Fibroblast of skin of left biceps (primary cell): Measurements from ENCODE around the gene DERA.
A peak's percentile ranks its signal among the peaks of the same experiment; 100 is the strongest.
"Not testable (repeated sequence)": the region's sequence is repeated elsewhere in the genome, so short reads cannot be mapped to it uniquely, and the experiment has no call there.

Experiments
- DNase-seq, 2 experiments: peaks; one replicate each; pipeline ENCODE4 v3.0.0-alpha.2; 2013; ENCODE audit warnings: low read depth in 2 of 2

Gene DERA

DNA sequence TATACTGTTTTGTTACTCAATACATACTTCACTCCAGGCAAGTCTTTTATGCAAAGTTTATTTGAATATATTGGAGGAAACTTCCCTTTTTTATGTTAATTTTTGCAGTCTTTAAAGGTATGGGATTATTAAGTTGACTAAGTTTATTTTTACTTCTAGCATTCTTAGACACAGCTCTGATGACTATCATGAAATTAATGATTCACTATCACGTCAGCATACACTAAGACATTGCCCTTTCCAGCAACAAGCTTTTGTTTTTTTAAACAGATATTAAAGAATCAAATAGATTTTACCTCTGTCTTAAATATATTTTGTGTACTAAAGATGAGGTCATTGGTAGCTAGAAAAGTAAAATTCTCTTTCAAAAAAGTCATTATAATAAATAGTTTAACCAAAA is 52.1 kb downstream of the DERA start:
- DNase-seq: no peak

DNA sequence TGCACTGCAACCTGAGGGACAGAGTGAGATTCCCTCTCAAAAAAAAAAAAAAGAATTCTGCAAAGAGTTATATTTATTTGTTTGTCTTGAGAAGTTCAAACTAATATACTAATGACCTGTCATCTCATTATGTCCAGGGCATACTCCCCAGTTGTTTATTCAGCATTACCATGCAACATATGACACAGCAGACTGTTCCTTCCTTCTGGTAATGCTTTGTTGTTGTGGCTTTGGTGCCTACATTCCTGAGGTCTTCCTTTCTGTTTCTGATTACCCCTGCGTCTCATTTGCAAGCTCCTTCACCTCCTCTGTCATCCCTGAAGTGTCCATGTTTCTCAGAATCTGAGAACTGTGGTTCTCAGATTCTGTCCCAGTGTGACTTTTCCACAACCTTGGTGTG is 55.3 kb downstream of the DERA start:
- DNase-seq: peak in 1 of 2 experiments; percentile 20

DNA sequence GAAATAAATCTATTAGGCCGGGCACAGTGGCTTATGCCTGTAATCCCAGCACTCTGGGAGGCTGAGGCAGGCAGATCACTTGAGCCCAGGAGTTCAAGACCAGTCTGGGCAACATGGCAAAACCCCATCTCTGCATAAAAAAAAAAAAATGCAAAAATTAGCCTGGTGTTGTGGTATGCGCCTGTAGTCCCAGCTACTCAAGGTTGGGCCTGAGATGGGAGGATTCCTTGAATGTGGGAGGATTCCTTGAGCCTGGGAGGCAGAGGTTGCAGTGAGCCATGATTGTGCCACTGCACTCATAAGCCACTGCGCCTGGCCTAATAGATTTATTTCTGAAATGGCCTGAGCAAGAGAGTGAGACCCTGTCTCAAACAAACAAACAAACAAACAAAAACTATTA is 55.9 kb downstream of the DERA start:
- not testable (repeated sequence) for DNase-seq

GRCh38 chr12:15971211-15971610 is 60.1 kb downstream of the DERA start:
- no peak for DNase-seq

- DNase-seq: no peak
Observed at GRCh38 chr12:15972894-15973293, 61.8 kb downstream of the DERA start.

- DNase-seq: no peak
Observed at GRCh38 chr12:15977999-15978951, 67.1 kb downstream of the DERA start.

DNA sequence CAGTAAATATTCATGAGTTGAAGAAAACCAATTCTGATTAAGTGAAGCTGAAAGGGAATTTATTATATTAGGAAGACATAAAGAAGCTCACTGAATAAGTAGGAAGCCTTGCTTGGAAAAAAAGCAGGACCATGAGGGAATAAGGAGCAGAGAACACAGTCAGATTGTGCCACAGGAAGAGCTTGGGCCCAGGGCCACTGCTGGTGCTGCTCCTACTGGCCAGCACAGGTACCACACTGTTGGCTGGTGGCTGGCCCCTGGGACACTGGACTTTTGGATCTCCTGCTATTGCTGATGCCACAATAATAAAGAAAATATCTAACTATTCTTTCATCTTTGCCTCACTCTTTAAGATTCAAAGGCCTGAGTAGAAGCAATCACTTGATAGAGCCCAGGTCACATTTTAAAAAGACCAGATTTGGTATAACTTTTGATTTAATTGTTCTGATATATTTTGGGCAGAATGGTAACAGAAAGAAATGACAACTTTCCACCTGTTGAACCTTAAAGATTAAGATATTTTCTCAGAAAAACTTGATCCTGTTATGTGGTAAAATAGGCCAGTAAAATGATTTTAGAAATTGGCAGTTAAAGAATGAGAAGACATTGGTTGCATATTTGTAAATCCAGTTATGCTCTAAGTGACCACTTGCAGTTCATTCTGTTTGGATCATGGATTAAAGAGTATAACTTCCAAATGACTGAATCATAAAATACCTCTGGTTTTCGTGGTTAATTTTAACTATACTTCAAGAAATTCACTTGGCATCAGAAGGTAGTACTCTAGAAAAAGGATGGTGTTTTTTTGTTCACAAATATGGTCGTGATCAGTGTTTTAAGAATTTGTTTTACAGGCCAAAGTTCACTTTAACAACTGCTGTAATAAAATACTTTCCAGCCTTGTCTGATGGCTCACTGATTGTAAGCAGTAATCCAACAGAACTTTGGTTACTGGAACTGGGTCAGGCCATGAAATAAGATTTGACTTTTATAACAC is 68.3 kb downstream of the DERA start:
- DNase-seq: peak; percentile 86 to 92

DNA sequence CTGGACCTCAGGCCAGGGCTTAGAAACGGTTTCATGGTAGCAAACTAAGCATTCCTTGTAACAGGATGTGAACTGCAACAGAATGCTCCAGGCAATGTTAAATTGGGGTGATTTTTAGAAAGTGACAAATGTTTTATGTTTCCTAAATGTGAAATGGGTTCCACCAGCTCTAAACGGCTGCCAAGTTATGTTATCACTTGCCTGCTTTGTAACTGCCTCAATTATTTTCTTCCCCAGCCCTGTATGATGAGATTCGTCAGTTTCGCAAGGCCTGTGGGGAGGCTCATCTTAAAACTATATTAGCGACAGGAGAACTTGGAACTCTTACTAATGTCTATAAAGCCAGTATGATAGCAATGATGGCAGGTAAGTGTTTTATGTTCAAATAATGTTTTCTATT is 70.9 kb downstream of the DERA start:
- DNase-seq: no peak

DNA sequence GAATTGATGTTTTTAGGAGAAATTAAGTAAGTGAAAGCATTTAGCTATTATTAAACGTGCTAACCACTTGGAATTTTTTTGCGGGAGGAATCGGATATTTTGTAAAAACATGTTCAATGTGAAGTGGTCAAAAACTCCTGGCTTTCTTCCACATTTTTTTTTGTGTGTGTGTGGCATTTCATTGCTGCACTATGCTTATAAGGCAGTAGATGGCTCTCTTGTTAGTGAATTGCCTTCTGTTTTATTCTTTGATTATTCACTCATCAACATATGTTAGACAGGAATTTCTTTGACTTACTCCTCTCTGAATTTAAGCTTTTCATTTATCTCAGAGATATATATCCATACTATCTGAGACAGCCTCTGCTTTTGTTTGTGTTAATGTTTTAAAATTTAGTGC is 71.3 kb downstream of the DERA start:
- DNase-seq: no peak

DNA sequence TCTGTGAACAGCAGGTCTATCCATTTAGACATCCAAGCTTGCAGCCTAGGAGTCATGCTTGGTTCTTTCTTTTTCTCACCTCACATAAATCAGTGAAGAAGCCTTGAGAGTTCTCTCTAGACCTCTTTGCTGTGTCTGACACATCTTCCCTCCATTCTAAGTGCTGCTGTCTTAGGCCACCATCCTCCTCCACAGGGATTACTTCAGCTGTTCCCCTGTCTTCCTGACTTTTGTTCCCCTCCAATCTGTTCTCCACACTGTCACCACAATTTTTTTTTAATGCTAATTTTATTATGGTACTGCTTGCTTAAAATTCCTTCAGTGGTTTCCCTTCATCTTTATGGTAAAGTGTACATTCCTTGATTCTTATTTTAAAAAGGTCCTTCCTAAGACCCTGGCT is 71.8 kb downstream of the DERA start:
- DNase-seq: no peak

DNA sequence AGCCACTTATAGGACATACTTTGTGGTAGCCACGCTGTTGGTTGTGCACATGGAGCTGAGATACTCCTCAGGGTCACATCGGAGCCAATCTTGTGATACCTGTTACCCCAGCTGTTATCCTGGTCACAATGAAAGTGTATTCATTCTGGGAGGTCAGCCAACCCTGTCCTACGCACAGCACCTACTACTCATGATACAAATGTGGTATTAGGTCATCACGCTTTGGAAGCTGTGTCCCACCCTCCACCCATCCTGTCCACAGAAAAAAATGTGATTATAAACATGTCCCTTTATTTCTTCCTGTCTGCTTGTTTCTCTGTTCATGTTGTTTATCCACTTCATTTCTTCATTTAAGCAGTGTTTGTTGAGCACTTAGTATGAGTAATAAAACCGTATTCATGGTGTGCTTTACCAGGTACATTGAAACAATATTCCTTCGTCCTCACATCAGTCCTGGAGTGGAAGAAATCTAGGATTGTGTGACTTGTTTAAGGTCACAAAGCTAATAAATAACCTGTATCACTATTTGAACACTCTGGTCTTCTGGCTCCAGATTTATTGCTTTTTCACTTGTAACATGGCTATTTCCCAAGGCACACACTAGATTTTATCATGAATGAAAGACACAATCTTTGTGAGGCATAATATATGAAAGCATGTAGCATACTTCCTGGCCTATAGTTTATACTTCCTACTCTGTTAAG is 73.1 kb downstream of the DERA start:
- DNase-seq: no peak

GRCh38 chr12:15984963-15985362 is 73.8 kb downstream of the DERA start:
- no peak for DNase-seq

GRCh38 chr12:15987696-15988095 is 76.6 kb downstream of the DERA start:
- DNase-seq: no peak

GRCh38 chr12:15988983-15989755 is 78.0 kb downstream of the DERA start:
- DNase-seq: no peak

DNA sequence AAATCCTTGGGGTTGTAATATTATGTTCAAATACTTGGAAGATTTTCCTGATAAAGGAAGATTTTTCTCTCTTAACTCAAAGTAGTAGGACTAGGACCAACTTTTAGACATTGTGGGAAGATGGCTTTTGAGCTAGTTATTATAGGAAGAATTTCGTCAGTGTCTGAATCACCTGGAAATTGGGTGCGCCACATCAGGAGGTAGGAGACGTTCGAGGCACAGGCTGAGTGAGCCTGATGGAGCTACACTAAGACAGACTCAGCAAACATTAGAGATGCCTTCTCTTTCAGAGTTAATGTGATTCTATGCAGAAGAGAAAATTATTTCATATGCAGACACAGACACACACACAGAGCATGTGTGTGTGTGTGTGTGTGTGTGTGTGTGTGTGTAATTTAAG is 84.7 kb downstream of the DERA start:
- DNase-seq: no peak

GRCh38 chr12:15996254-15996653 is 85.1 kb downstream of the DERA start:
- no peak for DNase-seq

DNA sequence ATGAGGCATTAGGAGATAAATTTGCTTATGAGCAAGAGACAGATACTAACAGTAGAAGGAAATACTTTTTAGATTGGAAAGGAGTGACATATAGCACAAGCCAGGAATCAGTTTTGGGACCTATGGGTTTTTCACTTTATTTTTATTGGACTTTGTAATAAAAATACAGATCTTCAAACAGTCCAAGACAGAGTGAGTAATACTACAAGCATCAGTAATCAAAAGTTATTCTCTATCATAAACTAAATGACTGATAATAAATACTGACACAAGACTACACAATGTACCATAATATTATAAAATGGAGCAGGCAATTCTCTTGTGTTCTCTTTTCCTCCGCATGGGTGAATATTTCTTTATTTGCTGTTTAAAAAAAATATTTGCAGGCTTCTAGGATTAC is 85.8 kb downstream of the DERA start:
- no peak for DNase-seq

DNA sequence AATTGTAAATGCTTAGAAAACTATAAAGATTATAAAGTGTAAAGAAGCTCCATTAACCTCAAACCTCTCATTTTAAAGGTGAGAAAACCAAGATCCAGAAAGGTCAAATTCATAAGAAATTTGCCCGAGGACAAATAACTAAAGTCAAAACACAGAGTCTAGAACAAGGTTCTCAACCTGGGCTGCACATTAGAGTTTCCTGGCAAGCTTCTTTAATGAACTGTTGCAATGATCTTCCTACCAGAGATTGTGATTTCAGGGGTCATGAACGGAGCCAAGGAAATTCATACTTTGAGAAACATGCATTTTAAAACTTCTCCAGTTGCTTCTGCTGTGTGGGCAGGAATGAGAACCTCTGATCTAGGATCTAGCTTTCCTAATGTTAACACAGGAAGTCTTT is 86.8 kb downstream of the DERA start:
- DNase-seq: no peak

DNA sequence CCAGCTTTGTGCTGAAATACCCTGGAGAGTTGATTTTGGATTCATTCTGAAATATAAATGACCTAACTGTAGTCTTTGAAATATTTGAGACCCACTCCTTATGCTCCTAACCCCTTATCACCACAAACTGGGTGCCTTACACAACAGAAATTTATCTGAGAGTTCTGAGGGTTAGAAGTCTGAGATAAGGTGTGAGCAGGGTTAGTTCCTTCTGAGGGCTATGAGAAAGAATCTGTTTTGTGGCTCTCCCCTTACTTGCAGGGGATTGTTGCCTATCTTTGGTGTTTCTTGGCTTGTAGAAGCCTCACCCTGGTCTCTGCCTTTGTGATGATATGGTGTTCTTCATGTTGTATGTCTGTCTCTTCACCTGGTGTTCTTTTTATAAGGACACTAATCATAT is 91.7 kb downstream of the DERA start:
- DNase-seq: no peak

DNA sequence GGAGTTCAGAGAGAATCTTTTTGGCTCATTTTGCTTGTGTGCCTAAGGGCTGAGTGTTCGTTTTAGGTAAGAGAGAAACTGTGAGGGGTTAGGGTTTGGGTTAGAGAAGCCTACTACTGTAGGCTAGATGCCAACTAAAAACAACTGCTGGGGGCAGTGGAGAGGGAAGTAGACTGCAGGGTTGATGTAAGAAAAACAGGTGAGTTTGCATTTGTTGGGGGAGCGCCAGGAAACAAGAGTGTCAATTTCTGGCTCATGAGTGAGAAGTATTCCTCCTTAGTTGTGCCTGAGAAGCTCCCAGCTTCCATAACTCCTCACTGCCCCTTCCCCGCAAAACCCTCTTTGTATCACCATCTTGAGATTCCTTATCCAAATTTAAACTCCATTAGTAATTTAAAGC is 92.3 kb downstream of the DERA start:
- no peak for DNase-seq

DNA sequence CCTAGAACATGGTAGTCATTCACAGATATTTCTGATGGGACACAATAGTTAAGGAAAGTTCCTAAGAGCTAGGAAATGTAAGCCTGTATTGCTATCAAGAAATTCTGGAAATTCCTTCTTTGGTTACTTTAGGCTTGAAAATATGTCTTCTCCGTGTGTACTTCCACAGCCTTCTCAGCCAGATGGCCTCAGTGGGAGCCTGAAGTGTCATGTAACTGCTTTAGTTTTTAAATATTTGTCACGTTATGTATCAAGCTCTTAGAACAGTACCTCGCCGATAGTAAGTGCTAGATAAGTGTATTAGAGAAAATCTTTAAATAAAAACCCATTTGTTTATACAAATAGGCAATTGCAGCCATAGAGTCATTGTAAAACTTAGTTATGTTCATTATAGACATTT is 95.6 kb downstream of the DERA start:
- no peak for DNase-seq
